GM12878 (cell line): ENCODE measurements around the gene C10orf90. TPM values are rescaled to one million over a fixed set of nuclear protein-coding genes. Genes with fewer than 3 reads are reported as not detected.

Experiments
- ATAC-seq: fragments of 200-7000 bp; cut with Tn5 transposase; 3 replicates; pipeline ENCODE4 v1.9.1; 2020; ENCODE audit warnings: mild to moderate bottlenecking, moderate library complexity
- BruUV-seq: library from RNA; stranded (reverse); fragments of 400-500 nt; replicated peaks from 2 replicates; lab custom pipeline; 2021; lab: Mats Ljungman, UMichigan
- CTCF ChIA-PET: fragments of 300-600 bp; sonication (Branson Sonifier 250); formaldehyde crosslinking; extraction: SDS; loops from one replicate; lab custom pipeline; 2021; ENCODE audit warnings: inconsistent platforms; lab: Yijun Ruan, JAX
- POLR2A ChIA-PET: fragments of 350-600 bp; formaldehyde crosslinking; extraction: SDS; loops from one replicate; lab custom pipeline; 2021; ENCODE audit warnings: inconsistent platforms; lab: Charles Lee
- RAD21 ChIA-PET: fragments of 300-600 bp; sonication (Branson Sonifier 250); formaldehyde crosslinking; loops from one replicate; lab custom pipeline; 2023; ENCODE audit warnings: antibody characterized with exemption; ENCODE audit not compliant: unreplicated experiment; lab: Charles Lee
- SMC1A ChIA-PET: fragments of 300-600 bp; sonication (Branson Sonifier 250); formaldehyde crosslinking; loops from one replicate; lab custom pipeline; 2023; ENCODE audit not compliant: unreplicated experiment, uncharacterized antibody; lab: Charles Lee
- DNase-seq: peaks from one replicate; pipeline ENCODE4 v3.0.0-alpha.2; 2011; ENCODE audit warnings: low read depth, low spot score
- FAIRE-seq: peaks from 3 replicates; lab custom pipeline; 2011; peaks lifted over from hg19 to GRCh38; lab: Jason Lieb, UNC
- H2AFZ ChIP-seq: 2 replicates; pipeline ENCODE4 v1.6.0; 2011; ENCODE audit warnings: low read depth, low read length, control low read depth; ENCODE audit not compliant: control insufficient read depth
- H3K27ac ChIP-seq: 2 replicates; pipeline ENCODE4 v1.5.1; 2011; ENCODE audit warnings: control low read depth; ENCODE audit not compliant: control insufficient read depth, insufficient read depth
- H3K27me3 ChIP-seq, 2 experiments: replicated peaks in 1 of 2; 2 replicates each; pipeline versions ENCODE4 v1.6.0 to v1.6.1; 2011; ENCODE audit warnings: low read length in 1 of 2; ENCODE audit not compliant: control insufficient read depth in 2 of 2, insufficient read depth in 2 of 2
- H3K36me3 ChIP-seq, 2 experiments: 2 replicates each; pipeline ENCODE4 v1.5.1; 2011; ENCODE audit warnings: low read length in 1 of 2; ENCODE audit not compliant: control insufficient read depth in 2 of 2, insufficient read depth in 2 of 2
- H3K4me1 ChIP-seq: 2 replicates; pipeline ENCODE4 v1.6.1; 2011; ENCODE audit warnings: mild to moderate bottlenecking, low read length, moderate library complexity, mixed read lengths; ENCODE audit not compliant: control insufficient read depth, insufficient read depth
- H3K4me2 ChIP-seq: 2 replicates; pipeline ENCODE4 v1.6.0; 2011; ENCODE audit warnings: control low read depth; ENCODE audit not compliant: control insufficient read depth, insufficient read depth
- H3K4me3 ChIP-seq: fragments of 200-600 bp; sonication (generic); 2 replicates; pipeline ENCODE4 v1.5.1; 2016
- H3K79me2 ChIP-seq: 2 replicates; pipeline ENCODE4 v1.6.0; 2011; ENCODE audit warnings: low read length; ENCODE audit not compliant: control insufficient read depth, insufficient read depth
- H3K9ac ChIP-seq: 2 replicates; pipeline ENCODE4 v1.8.0; 2011; ENCODE audit warnings: low read length, control low read depth, mixed read lengths; ENCODE audit not compliant: control insufficient read depth, insufficient read depth
- H3K9me3 ChIP-seq: replicated peaks from 3 replicates; pipeline ENCODE4 v1.5.1; 2011; ENCODE audit warnings: mild to moderate bottlenecking, low read length; ENCODE audit not compliant: control insufficient read depth, insufficient read depth
- H4K20me1 ChIP-seq: 2 replicates; pipeline ENCODE4 v1.6.0; 2011; ENCODE audit not compliant: control insufficient read depth, insufficient read depth
- MYB ChIP-seq: fragments of 150-350 bp; IDR thresholded peaks from 2 replicates; pipeline ENCODE4 v1.6.1; 2014; ENCODE audit warnings: mild to moderate bottlenecking, low read depth, low read length, borderline replicate concordance
- PAX8 ChIP-seq: fragments of 450-650 bp; IDR thresholded peaks from 2 replicates; pipeline ENCODE4 v1.6.1; 2017; ENCODE audit warnings: mild to moderate bottlenecking, moderate library complexity
- PML ChIP-seq: IDR thresholded peaks from 2 replicates; pipeline ENCODE4 v1.6.1; 2012; ENCODE audit warnings: low read length, inconsistent platforms
- RAD21 ChIP-seq: IDR thresholded peaks from 2 replicates; pipeline ENCODE4 v1.6.1; 2011; ENCODE audit warnings: mild to moderate bottlenecking, low read depth, low read length, moderate library complexity; ENCODE audit not compliant: insufficient read depth
- STAT3 ChIP-seq: IDR thresholded peaks from 2 replicates; pipeline ENCODE4 v1.6.1; 2011; ENCODE audit warnings: low read depth, low read length, improper control_type of control experiment
- TAF1 ChIP-seq: IDR thresholded peaks from 2 replicates; pipeline ENCODE4 v1.6.1; 2011; ENCODE audit warnings: mild to moderate bottlenecking, low read depth, low read length, borderline replicate concordance
- WGBS: methylation state at CpG from one replicate; pipeline ENCODE4 v1.1.6; 2016; ENCODE audit warnings: low lambda C conversion rate; ENCODE audit not compliant: insufficient replicate concordance, insufficient coverage; ENCODE audit errors: missing lambda C conversion rate; 5-methylcytosine and 5-hydroxymethylcytosine counted together
- in situ Hi-C: fragments of 300-500 bp; cut with MboI; formaldehyde crosslinking; loops from 9 replicates; pipeline ENCODE4 v1.14.3; 2018; ENCODE audit warnings: mixed read lengths
- intact Hi-C: fragments of 100-400 bp; cut with micrococcal nuclease; formaldehyde crosslinking; loops from one replicate; pipeline ENCODE4 v1.14.2; 2022; ENCODE audit not compliant: unreplicated experiment
- polyA plus RNA-seq, 11 experiments: library from polyadenylated mRNA; depleted of rRNA in 4 of 11; unstranded in 6 of 11; stranded (reverse) in 5 of 11; fragments of >200 nt; fragmentation: Nextera tagmentation in 4 of 11; fragmentation: Illumina TruSeq in 1 of 11; extraction: Ambion mirVana in 4 of 11; extraction: Trizol in 1 of 11; gene quantifications; 1 replicate in 1 of 11; 2 replicates in 10 of 11; pipeline versions ENCODE4 v1.2.1 to v1.2.3, GENCODE V29; 2011 to 2016; ENCODE audit warnings: inconsistent platforms in 2 of 11, missing spikeins in 2 of 11, low read depth in 1 of 11
- total RNA-seq, 4 experiments: library from RNA; depleted of rRNA in 3 of 4; stranded (reverse); fragments of >200 nt in 3 of 4; fragmentation: Illumina TruSeq in 1 of 4; extraction: Trizol in 1 of 4; gene quantifications; 2 replicates each; pipeline versions ENCODE4 v1.2.1 to v1.2.3, GENCODE V29; 2013 to 2021
- TF ChIP-seq, protein P1 (sequence below): fragments of 450-650 bp; IDR thresholded peaks from 2 replicates; pipeline ENCODE4 v1.6.1; 2018; ENCODE audit warnings: mild to moderate bottlenecking, low read depth, moderate library complexity; ENCODE audit not compliant: partially characterized antibody
- TF ChIP-seq, protein P2 (sequence below): IDR thresholded peaks from 2 replicates; pipeline ENCODE4 v1.6.1; 2012; ENCODE audit warnings: low read depth, low read length, improper control_type of control experiment
- TF ChIP-seq, protein P3 (sequence below): fragments of 450-650 bp; IDR thresholded peaks from 2 replicates; pipeline ENCODE4 v1.6.1; 2017; ENCODE audit warnings: low read depth, mild to moderate bottlenecking, moderate library complexity
- TF ChIP-seq, protein P4 (sequence below): IDR thresholded peaks from 2 replicates; pipeline ENCODE4 v1.6.1; 2011; ENCODE audit warnings: borderline replicate concordance, low read depth, mild to moderate bottlenecking, moderate library complexity, mixed read lengths, low read length; ENCODE audit not compliant: insufficient read depth; ENCODE audit errors: extremely low read length

Gene C10orf90
- total and polyA plus RNA-seq, 10 of the 15 experiments (the other 5 are each of a cell fraction or from before 2014, with no cell fraction given) = 0.04 TPM; not detected in 9

DNA sequence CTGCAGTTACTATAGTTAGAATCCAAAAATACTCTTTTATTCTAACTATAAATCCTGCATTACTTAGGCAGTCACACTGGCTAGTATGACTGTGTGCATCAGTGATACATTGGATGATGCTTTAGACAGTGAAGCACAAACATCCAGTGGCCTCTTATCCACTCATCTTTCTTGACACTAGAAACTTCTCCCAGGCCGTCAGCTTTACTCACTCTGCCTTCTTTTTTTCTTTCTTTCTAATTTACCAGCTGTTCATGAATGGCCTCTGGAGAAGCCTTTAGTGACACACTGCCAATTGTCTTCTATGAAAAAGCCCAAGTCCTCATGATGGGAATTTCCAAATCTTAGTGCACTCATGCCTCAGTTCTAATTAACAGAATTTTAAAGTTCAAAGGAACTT lies 26.2 kb upstream of the C10orf90 start:
- TF ChIP-seq, protein P1, sequence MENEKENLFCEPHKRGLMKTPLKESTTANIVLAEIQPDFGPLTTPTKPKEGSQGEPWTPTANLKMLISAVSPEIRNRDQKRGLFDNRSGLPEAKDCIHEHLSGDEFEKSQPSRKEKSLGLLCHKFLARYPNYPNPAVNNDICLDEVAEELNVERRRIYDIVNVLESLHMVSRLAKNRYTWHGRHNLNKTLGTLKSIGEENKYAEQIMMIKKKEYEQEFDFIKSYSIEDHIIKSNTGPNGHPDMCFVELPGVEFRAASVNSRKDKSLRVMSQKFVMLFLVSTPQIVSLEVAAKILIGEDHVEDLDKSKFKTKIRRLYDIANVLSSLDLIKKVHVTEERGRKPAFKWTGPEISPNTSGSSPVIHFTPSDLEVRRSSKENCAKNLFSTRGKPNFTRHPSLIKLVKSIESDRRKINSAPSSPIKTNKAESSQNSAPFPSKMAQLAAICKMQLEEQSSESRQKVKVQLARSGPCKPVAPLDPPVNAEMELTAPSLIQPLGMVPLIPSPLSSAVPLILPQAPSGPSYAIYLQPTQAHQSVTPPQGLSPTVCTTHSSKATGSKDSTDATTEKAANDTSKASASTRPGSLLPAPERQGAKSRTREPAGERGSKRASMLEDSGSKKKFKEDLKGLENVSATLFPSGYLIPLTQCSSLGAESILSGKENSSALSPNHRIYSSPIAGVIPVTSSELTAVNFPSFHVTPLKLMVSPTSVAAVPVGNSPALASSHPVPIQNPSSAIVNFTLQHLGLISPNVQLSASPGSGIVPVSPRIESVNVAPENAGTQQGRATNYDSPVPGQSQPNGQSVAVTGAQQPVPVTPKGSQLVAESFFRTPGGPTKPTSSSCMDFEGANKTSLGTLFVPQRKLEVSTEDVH = no peak
- TF ChIP-seq, protein P2, sequence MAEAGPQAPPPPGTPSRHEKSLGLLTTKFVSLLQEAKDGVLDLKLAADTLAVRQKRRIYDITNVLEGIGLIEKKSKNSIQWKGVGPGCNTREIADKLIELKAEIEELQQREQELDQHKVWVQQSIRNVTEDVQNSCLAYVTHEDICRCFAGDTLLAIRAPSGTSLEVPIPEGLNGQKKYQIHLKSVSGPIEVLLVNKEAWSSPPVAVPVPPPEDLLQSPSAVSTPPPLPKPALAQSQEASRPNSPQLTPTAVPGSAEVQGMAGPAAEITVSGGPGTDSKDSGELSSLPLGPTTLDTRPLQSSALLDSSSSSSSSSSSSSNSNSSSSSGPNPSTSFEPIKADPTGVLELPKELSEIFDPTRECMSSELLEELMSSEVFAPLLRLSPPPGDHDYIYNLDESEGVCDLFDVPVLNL = no peak
- TF ChIP-seq, protein P3, sequence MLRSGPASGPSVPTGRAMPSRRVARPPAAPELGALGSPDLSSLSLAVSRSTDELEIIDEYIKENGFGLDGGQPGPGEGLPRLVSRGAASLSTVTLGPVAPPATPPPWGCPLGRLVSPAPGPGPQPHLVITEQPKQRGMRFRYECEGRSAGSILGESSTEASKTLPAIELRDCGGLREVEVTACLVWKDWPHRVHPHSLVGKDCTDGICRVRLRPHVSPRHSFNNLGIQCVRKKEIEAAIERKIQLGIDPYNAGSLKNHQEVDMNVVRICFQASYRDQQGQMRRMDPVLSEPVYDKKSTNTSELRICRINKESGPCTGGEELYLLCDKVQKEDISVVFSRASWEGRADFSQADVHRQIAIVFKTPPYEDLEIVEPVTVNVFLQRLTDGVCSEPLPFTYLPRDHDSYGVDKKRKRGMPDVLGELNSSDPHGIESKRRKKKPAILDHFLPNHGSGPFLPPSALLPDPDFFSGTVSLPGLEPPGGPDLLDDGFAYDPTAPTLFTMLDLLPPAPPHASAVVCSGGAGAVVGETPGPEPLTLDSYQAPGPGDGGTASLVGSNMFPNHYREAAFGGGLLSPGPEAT = no peak
- TF ChIP-seq MYB (no peak), STAT3 (no peak), PAX8 (no peak), TAF1 (no peak), RAD21 (no peak), PML (no peak)
- TF ChIP-seq, protein P4, sequence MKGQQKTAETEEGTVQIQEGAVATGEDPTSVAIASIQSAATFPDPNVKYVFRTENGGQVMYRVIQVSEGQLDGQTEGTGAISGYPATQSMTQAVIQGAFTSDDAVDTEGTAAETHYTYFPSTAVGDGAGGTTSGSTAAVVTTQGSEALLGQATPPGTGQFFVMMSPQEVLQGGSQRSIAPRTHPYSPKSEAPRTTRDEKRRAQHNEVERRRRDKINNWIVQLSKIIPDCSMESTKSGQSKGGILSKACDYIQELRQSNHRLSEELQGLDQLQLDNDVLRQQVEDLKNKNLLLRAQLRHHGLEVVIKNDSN = no peak
- no peaks in the 10 kb centered on the region for H3K27me3 ChIP-seq
- H3K9me3 ChIP-seq = no peaks in the 10 kb centered on the region
- ChIA-PET POLR2A (no interaction called here), CTCF (no interaction called here), SMC1A (no interaction called here), RAD21 (no interaction called here)
- H2AFZ ChIP-seq = no peak overlapping the region
- H3K9ac ChIP-seq = no peak overlapping the region
- ATAC-seq = no peak
- H3K4me1 ChIP-seq = no peaks in the 10 kb centered on the region
- in situ Hi-C loops (no loop called here), intact Hi-C loops (no loop called here)
- H3K4me2 ChIP-seq = no peak overlapping the region
- no peak overlapping the region for H3K27ac ChIP-seq
- no TSS peak for BruUV-seq
- no peak for DNase-seq
- no peaks in the 10 kb centered on the region for H3K79me2 ChIP-seq
- 47% methylated on average over 1 of the region's 1 CpG for WGBS
- no peaks in the 10 kb centered on the region for H4K20me1 ChIP-seq
- H3K4me3 ChIP-seq = no peak overlapping the region
- no peaks in the 10 kb centered on the region for H3K36me3 ChIP-seq
- FAIRE-seq = no peak
